ENCODE data around the gene TAC3. TPM values are rescaled to one million over a fixed set of nuclear protein-coding genes. Genes with fewer than 3 reads are reported as not detected.

The TAC3 gene
- total RNA-seq, 2 experiments from 2014 or later: not detected

- no peak overlapping the region for H3K27ac ChIP-seq (ENCODE audit: low read depth, low read length, poor library complexity, severe bottlenecking)
- TF ChIP-seq CTCF (conservative IDR thresholded peaks at IDR 0.05; ENCODE audit: low read length) (no peak), EZH2phosphoT487 (IDR thresholded peaks at IDR 0.05; ENCODE audit: borderline replicate concordance, low read depth, low read length) (no peak)
- no peak for DNase-seq (ENCODE audit: low spot score)
- intact Hi-C loops (cut with micrococcal nuclease; ENCODE audit: unreplicated experiment): no loop called here
- H3K4me1 ChIP-seq (ENCODE audit: insufficient read depth, low read length, poor library complexity, severe bottlenecking): no peaks in the 10 kb centered on the region
- H3K36me3 ChIP-seq (ENCODE audit: insufficient read depth, low read length): no peaks in the 10 kb centered on the region
- CTCF ChIA-PET (ENCODE audit: unreplicated experiment): no interaction called here
- H3K79me2 ChIP-seq (ENCODE audit: insufficient read depth, low read depth, low read length): no peaks in the 10 kb centered on the region
- no peak overlapping the region for H3K4me3 ChIP-seq (ENCODE audit: low read depth, low read length, poor library complexity, severe bottlenecking)
- no peak overlapping the region for H3K4me2 ChIP-seq (ENCODE audit: low read length)
- no peaks in the 10 kb centered on the region for H3K9me3 ChIP-seq (ENCODE audit: low read length)
- no peaks in the 10 kb centered on the region for H3K9me2 ChIP-seq (ENCODE audit: insufficient read depth, low read length)
- H4K20me1 ChIP-seq (ENCODE audit: insufficient read depth, low read length): no peaks in the 10 kb centered on the region
- BruUV-seq (replicated peaks): no TSS peak
- H2AFZ ChIP-seq (ENCODE audit: low read length): no peak overlapping the region
- POLR2A ChIA-PET: no interaction called here
Observed at GRCh38 chr12:57039016-57039798, 22.9 kb upstream of the TAC3 start.

- POLR2A ChIA-PET: interaction anchor here (0.6 kb wide), 1 partner anchor 325 kb away, joined by 3 read pairs; no protein-coding TSS in a partner anchor
- no peaks in the 10 kb centered on the region for H3K79me2 ChIP-seq (ENCODE audit: insufficient read depth, low read depth, low read length)
- H3K4me1 ChIP-seq (ENCODE audit: insufficient read depth, low read length, poor library complexity, severe bottlenecking): no peaks in the 10 kb centered on the region
- H3K27ac ChIP-seq (ENCODE audit: low read depth, low read length, poor library complexity, severe bottlenecking): no peak overlapping the region
- H3K4me3 ChIP-seq (ENCODE audit: low read depth, low read length, poor library complexity, severe bottlenecking): no peak overlapping the region
- DNase-seq (ENCODE audit: low spot score): no peak
- H2AFZ ChIP-seq (ENCODE audit: low read length): no peak overlapping the region
- no peak overlapping the region for H3K4me2 ChIP-seq (ENCODE audit: low read length)
- no peaks in the 10 kb centered on the region for H3K9me3 ChIP-seq (ENCODE audit: low read length)
- no TSS peak for BruUV-seq (replicated peaks)
- intact Hi-C loops (cut with micrococcal nuclease; ENCODE audit: unreplicated experiment): no loop called here
- H4K20me1 ChIP-seq (ENCODE audit: insufficient read depth, low read length): no peaks in the 10 kb centered on the region
- CTCF ChIA-PET (ENCODE audit: unreplicated experiment): no interaction called here
- TF ChIP-seq CTCF (conservative IDR thresholded peaks at IDR 0.05; ENCODE audit: low read length) (no peak), EZH2phosphoT487 (IDR thresholded peaks at IDR 0.05; ENCODE audit: borderline replicate concordance, low read depth, low read length) (no peak)
- no peaks in the 10 kb centered on the region for H3K9me2 ChIP-seq (ENCODE audit: insufficient read depth, low read length)
- no peaks in the 10 kb centered on the region for H3K36me3 ChIP-seq (ENCODE audit: insufficient read depth, low read length)
Observed at GRCh38 chr12:57037264-57037663, 20.9 kb upstream of the TAC3 start.

GRCh38 chr12:57033431-57033830, 17.1 kb upstream of the TAC3 start:
- no peak for TF ChIP-seq CTCF (conservative IDR thresholded peaks at IDR 0.05; ENCODE audit: low read length)
- Histone ChIP-seq H3K36me3 (ENCODE audit: insufficient read depth, low read length) (no peaks in the 10 kb centered on the region), H3K9me2 (ENCODE audit: insufficient read depth, low read length) (no peaks in the 10 kb centered on the region), H3K9me3 (ENCODE audit: low read length) (no peaks in the 10 kb centered on the region), H3K27ac (ENCODE audit: low read depth, low read length, poor library complexity, severe bottlenecking) (no peak overlapping the region), H3K4me1 (ENCODE audit: insufficient read depth, low read length, poor library complexity, severe bottlenecking) (peaks cover 5% of the 10 kb centered on the region), H3K4me2 (ENCODE audit: low read length) (no peak overlapping the region), H3K4me3 (ENCODE audit: low read depth, low read length, poor library complexity, severe bottlenecking) (no peak overlapping the region), H2AFZ (ENCODE audit: low read length) (no peak overlapping the region), H3K79me2 (ENCODE audit: insufficient read depth, low read depth, low read length) (no peaks in the 10 kb centered on the region), H4K20me1 (ENCODE audit: insufficient read depth, low read length) (no peaks in the 10 kb centered on the region)
- DNase-seq (ENCODE audit: low spot score): no peak
- intact Hi-C loops (cut with micrococcal nuclease; ENCODE audit: unreplicated experiment): no loop called here
- CTCF ChIA-PET (ENCODE audit: unreplicated experiment): no interaction called here
- BruUV-seq (replicated peaks): no TSS peak
- POLR2A ChIA-PET: no interaction called here

Data from OCI-LY7 (cell line).